Dermis microvascular lymphatic vessel endothelial cell (primary cell): Measurements from ENCODE around the gene LRRK1. TPM values are rescaled to one million over a fixed set of nuclear protein-coding genes. Genes with fewer than 3 reads are reported as not detected.

ENCODE experiments used
- DNase-seq, 2 donors: peaks; one replicate each; pipeline versions ENCODE4 v3.0.0 to v3.0.0-alpha.2; 2010; ENCODE audit warnings: low read depth in 2 of 2
- total RNA-seq: library from RNA; depleted of rRNA; stranded (reverse); fragments of >200 nt; gene quantifications from 2 replicates; pipeline ENCODE4 v1.2.1, GENCODE V29; 2014

Gene LRRK1
- total RNA-seq, 1 donor from 2014 or later: 5.9 TPM

DNA sequence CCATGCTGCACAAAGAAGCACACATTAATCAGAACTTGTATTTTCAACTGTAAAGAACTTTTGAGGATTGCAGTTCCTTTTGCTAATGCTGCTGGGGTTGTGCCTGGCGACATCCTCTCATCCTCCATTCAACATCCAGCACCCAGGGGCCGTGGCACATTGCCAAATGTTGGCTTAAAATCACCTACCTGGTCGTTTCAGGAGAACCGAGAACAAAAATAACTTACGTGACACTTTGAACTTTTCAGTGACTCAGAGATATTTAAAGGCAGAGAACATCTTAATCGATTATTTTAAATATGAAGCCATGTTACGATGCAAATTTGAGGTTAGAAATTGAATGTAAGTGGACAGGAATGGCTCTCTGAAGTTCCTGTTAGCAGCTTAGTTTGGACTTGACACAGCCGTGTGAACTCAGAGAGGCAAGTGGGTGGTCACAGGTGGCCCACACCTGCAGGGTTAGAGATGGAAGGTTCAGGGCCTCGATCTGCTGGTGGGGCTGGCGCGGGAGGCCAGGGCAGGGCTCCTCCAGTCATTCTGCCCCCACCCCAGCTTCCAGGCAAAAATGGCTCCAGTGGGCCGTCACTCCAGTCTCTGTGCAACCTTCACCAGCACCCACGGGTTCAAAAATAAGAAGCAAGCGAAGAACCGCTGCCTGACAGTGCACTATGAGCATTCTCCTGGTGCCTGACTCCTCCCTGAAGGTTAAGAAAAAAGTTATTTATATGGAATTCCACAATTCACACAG lies 12.2 kb downstream of the LRRK1 start:
- no peak for DNase-seq

DNA sequence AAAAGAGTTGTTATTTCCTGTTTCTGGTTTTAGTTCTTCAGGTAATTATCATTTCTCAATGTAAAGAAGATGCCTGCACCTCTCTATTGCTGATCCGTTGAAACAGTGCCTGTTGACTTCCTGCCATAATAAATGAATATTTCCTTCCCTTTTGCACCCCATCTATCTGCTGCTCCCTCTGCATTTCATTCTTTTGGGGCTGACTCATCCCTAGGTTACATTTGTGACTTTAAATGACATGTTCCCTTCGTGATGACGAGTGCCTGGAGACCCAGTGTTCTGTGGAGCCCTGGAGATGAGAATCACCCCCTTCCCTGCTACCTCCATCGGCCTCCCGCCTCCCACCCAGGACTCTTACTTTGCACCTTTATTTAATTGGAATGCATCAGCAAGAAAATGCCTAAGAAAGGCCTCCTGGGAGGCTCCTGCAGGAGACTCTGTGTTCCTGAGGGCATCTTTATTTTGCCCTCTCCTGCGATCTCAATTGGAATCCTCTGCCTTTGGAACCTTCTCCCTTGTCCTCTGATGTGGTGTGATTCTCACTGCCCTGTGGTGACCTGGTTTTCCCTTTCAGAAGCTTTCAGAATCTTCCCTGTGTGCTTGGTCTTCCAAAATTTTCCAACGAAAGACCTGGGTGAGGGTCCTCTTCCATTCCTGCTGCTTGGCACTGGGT lies 13.7 kb downstream of the LRRK1 start:
- no peak for DNase-seq

DNA sequence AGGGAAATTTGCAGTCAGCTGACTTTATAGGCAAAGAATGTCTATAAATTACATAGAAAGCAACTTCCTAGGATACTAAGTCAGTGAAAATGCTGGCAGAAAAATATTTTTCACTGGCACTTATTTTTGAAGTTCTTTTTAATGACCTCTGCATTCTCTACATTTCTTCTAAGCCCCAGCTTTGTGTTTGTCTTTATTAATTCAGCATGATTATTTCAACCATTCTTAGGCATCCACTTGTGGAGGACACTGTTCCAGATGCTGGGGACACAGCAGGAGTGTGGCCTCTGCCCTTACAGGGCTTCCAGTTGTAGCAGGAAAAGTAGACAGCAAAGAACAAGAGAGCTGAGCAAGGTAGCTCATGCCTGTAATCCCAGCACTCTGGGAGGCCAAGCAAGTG lies 15.0 kb downstream of the LRRK1 start:
- DNase-seq: no peak

DNA sequence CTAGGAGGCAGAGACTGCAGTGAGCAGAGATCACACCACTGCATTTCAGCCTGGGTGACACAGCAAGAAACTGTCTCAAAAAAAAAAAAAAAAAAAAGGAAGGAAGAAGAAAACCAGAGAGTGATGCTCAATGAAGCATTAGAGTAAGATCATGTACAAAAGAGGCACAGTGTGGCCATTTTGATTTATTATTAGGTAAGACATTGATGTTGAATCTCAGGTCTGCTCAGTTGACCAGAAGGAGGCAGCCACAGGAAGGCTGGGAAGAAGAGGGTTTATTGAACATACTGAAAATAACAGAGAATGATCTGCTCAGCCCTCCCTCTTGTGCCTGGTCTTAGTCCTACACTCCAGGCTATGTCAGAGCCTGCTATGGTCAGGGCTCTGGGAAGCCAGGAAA lies 15.6 kb downstream of the LRRK1 start:
- DNase-seq: peak in 1 of 2 donors; percentile 18

DNA sequence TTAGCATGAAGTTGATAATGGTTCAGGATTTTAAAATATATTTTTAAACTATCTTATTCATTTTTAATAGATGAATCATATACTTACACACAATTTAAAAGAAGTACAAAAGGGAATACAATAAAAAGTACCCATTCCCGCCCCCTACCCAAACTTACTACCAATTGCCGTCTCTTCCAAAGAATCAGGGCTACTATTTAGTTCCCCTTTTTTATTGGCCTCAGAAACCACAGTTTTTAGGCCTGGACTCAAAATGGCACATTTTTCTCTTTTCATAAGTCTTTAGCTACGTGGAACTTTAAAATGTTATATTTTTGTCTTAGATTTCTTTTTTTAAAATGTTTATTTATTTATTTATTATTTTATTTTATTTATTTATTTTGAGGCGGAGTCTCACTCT lies 18.0 kb downstream of the LRRK1 start:
- DNase-seq: no peak

DNA sequence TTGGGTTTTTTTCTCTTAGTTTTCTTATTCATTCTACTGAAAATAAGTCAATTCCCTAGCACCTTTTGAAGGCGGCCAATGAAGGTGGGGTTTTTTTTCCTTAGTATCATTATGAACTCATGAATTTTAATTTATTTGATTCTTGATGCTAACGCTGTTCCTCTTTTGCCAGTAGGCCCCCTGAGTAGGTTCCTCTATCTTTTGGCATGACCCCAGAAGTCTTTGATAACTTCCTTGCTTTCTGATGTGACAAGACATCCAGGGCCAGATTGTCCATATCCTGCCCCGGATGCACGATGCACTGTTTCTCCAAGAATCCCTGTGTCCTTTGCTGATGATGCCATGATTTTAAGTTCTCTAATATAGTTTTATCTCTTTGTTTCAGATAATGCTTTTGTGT lies 20.6 kb downstream of the LRRK1 start:
- no peak for DNase-seq

DNA sequence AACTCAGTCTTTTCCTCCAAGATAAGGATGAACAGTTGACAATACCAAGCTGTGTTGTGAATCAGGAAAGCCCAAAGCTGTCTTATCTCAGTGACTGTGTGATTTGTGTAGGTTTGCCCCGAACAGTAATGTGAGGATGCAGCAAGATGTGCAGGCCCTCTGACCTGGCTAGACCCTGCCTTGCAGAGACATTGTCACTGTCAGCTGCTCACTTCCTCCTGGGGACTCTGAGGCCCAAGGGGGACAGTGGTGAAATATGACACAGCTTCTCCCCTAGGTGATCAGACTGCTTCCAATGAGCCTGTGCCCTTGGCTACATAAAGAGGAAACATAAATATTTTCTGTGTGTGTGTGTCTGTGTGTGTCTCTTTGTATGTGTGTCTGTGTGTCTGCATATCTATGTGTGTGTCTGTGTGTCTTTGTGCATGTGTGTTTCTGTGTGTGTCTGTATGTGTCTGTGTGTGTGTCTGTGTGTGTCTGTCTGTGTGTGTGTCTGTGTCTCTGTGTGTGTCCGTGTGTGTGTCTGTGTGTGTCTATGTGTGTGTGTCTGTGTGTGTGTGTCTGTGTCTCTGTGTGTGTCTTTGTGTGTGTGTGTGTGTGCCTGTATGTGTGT lies 21.7 kb downstream of the LRRK1 start:
- DNase-seq: no peak

DNA sequence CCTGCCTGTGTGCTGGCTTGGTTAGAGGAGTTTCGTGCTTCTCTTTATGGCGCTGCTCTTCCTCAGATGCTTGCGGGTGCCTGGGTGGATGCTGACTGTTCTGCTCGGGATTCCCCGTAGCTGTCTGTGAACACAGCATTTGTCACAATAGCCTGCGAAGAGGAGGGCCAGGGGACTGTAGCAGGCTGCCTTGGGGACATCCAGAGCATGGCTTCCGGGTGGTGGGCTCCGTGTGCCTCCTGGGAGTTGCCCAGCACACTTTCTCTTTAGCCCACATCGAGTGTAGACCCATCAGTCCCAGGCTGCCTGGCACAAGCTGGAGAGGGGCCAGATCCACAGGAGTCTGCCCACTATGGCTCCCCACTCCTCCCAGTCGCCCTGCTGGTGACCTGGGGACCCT lies 22.4 kb downstream of the LRRK1 start:
- no peak for DNase-seq

DNA sequence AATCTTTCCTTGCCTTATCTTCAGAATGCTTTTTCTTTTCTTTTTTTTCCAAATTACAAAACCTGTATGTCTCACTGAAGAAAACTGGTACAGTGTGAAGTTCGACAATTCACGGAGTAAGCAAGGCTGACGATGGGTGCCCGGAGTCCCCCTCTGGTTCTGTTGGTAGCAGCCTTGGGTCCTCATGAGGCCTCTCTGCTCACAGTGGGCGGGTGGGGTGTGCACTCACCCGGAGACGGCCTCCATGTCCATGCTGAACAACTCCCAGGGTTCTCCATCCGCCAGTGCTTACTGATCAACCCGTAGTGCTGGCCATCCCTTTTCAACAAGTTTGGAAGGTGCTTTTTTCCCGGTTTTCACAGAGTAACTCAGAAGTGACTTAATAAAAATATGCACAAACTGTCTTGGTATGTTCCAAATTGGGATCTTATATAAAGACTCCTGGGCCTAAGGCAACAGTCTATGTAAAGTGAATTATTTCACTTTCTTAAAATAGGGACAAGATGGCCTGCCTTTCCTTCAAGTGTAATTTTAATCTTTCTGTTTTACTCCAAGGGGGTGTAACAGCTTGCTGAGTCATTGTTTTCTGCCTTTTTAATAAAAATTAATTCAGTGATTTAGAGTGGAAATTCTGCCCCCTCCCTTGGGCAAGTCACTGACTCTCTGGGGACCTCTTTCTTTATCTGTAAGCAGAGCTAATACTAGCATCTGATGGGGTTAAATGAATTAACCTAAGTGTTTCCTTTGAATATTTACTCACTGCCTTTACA lies 23.7 kb downstream of the LRRK1 start:
- DNase-seq: no peak

DNA sequence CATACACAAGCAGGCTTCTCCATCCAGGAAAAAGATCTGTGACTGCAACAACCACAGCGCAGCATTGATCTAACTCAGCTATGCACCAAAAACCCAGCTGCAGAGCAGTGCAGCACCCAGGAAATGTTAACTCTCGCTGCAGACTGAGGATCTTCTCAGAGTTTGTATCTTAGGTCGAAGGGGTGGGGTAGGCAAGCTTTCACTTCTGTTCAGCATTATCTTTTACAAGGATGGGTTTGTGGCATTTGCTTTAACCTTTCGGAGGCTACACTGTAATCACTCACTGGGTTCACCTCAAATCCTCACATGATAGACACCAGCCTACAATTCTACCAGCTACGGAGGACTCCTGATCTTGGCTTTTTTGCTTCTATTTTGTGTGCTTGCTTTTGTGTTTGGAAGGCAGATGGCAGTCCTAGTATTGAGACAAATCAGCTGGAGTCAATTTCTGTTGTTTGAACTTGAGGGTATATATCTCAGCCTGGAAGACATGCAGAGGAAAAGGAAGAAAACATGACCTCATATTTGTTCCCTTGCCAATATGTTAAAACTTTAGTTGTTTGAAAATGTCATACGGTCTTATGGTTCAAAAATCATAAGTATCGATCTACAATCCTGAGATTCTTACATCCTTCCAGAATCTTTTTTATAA lies 25.2 kb downstream of the LRRK1 start:
- no peak for DNase-seq

DNA sequence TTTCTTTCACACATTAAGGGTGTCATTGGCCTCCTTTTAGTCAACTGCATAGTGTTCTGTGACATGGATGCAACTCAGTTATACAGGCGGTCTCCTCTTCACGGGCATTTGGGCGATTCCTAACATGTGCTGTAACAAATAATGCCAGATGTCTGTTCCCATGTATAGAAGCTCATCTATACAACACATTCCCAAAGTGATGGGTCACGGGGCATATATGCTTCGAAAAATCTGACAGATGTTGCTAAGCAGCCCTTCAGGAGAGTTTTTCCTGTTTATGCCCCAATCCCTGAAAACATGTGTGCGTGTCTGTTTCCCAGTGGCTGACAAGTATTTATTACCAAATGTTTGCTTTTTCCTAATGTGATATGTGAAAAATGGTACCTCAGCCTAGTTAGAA lies 25.8 kb downstream of the LRRK1 start:
- DNase-seq: no peak

DNA sequence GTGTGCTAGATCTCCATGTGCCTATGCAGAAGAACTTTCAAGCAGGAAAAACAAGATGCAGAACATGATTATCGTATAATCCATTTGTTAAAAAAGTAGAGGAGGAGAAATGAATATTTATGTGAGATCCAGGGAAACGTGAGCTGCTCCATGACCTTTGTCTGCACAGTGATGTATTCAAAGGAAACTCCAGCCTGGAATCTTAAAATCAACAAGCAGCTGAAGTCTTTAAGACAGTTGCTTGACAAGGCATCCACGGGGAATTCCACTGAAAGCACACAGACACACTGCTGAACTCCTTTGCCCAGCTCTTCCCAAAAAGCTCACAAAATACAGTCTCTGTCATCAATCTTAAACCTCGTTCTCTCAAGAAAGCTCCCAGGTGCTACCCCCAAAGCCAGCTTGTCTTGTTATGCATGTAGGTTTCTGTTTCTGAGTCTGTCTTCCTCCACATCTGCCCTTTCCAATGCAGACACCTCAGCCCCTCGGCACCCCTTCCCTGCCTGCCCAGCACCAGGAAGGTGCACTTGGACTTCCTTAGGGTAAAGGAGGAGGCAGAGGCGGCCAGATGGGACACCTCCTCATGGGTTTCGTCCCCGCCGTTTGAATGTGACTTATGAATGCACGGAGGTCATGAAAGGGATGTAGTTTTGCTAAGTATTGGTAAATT lies 28.7 kb downstream of the LRRK1 start:
- peak in 1 of 2 donors; percentile 25 for DNase-seq

DNA sequence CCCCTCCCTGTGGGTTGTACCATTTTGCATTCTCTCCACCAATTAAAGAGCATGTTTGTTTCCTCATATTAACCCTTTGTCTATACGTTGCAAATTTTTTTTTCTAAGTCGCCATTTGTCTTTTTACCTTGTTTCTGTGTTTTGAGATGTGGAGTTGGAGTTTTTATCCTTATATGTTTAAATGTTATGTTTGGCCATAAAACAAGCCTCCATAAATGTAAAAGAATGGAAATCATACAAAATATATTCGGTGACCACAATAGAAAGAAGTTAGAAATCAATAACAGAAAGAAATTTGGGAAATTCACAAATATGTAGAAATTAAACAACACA lies 29.2 kb downstream of the LRRK1 start:
- no peak for DNase-seq

DNA sequence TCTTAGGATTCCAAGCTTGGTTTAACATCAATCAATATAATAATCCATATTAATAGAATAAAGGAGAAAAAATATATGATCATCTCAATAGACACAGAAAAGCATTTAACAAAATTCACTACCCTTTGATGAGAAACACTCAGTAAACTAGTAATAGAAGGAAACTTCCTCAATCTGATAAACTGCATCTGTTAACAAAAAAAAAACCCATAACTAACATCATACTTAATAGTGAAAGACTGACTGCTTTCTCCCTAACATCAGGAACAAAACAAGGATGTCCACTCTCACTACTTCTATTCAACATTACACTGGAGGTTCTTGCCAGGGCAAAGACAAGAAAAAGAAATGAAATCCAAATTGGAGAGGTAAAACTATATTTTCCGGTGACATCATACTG lies 30.5 kb downstream of the LRRK1 start:
- DNase-seq: no peak

DNA sequence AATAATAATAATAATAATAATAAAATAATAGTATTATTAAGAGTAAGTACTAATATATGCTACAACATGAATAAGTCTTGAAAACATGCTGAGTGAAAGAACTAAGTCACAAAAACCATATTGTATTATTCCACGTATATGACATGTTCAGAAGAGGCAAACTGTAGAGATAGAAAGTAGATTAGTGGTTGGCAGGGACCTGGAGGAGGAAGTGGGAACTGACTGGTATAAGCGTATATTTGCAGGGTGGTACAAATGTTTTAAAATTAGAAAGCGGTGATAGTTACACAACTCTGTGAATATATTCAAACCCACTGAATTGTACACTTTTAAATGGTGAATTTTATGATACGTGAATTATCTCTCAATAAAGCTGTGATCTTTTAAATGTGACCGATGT lies 32.8 kb downstream of the LRRK1 start:
- DNase-seq: no peak

DNA sequence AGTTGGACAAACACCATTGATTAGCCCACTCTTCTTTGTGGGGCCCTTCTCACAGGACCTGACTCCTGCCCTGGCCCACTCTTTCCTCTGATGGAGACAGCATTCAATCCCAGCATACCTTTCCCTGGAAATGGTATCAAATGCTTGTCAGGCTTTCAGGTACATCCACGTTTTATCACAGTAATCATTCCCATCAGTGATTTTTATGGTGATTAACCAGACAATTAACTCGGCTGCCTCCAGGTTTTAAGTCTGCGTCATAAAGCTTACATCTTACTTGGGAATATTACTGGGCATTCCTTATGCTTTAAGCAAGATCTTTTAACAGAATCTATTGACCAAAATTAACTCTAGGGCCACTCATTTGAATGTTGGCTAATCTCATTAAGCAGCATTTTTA lies 33.4 kb downstream of the LRRK1 start:
- DNase-seq: no peak

DNA sequence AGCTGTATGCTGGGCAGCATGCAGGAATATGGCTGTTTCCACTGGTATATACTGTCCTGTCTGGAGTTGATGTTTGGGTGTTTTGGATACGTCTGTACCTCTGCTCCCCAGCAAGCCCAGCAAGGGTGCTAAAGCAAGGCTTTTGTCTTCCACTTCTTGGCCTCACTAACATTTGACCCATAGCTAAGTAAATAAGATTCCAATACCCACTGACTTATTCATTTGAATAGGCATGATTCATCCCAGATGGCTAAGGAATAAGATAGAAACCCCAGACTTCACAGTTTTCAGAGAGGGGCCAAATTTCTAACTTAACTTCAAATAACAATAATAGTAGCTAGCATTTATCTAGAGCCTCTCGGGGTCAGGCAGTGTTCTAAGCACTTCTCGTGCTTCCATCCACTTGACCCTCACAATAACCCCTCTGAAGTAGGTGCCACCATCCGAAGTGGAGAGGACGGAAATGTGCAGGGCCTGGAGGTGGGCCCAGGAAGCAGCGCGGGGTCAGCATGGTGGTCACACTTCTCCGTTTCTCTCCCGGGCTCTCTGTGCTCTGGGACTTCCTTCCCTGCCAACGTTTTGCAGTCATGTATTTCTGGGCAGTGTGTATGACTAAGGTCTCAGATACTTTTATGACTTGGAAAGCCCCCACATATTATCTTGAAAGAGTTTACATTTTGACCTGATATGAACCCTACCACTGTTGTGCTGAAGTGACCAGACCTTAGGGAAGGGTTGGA lies 39.3 kb downstream of the LRRK1 start:
- DNase-seq: peak in 1 of 2 donors; percentile 53

DNA sequence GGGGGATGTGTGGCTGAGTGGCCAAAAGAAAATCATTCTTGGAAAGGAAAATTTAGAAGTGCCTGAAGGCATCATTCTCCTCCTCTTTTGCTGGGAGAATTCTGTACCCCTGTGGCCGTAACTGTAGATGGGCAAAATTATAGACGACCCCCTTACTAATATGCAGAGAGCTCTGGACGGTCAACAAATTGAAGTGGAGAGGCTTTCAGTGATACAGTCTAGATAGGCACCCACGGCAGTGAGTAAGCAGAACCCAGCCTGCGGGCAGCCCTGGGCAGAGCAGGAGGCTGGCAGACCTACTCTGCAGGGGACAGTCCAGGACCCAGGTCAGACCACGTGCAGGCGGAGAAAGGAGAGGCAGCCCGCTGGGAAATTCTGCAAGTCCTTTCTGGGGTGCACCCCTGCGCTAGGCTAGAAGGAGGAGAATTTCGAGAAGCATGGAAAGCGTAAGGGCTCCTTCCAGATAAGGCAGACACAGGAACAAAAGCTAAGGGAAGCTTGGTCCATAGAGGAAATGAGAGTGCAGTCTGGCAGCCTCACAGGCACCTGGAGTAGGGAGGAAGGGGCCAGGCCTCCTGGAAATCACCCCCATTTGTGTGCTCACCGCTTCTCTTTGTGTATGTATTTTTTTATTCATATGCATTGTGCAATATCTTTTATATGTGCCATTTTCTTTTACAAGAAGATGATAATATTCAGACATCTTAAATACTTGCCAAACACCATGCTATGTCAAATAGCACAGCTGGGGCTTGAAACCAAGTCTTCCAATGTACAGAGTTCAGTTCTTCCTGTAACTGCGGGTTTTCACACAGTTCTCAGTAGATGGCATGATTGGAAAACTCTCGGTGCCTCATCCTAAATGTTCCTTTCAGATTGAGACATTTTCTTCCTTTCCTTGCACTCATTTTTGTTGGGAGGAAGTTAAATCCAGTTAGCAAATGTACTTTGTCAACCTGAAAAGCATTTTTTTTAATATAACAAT lies 40.2 kb downstream of the LRRK1 start:
- peak in 1 of 2 donors; percentile 69 for DNase-seq

DNA sequence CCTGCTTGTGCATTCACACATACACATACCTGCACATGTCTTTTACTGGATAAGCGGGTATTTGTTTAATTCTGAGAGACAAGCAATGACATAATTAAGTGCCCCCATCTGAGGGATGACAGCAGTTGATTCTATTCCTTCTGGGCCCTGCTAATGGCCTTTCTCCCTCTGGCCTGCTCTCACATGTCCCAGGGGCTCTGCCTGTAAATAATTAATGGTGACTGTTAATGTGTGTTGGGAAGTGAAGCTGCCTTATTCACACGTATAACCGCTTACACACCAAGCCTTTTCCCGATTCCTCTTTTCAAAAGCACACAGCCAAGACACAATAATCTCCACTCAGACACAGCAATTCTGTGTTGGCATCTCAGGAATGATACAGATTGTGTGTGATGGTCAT lies 47.8 kb downstream of the LRRK1 start:
- no peak for DNase-seq
